Activated naive CD4-positive, alpha-beta T cell treated with anti-CD3 and anti-CD28 coated beads for 36 hours (primary cell): Measurements from ENCODE around the gene IL2RA. TPM values are rescaled to one million over a fixed set of nuclear protein-coding genes. Genes with fewer than 3 reads are reported as not detected.
A peak's percentile ranks its signal among the peaks of the same experiment; 100 is the strongest.

Experiments
- CTCF ChIA-PET: fragments of 350-600 bp; sonication (Branson Sonifier 250); formaldehyde crosslinking; loops from one replicate; lab custom pipeline; 2021; ENCODE audit warnings: antibody characterized with exemption; lab: Charles Lee
- DNase-seq: peaks from one replicate; pipeline ENCODE4 v3.0.0-alpha.2; 2020
- H3K27ac Mint-ChIP-seq: one replicate; pipeline ENCODE4 v1.8.0; 2021; ENCODE audit warnings: mild to moderate bottlenecking, mixed read lengths
- H3K27me3 Mint-ChIP-seq: one replicate; pipeline ENCODE4 v1.8.0; 2021; ENCODE audit warnings: low read depth, mixed read lengths
- H3K36me3 Mint-ChIP-seq: one replicate; pipeline ENCODE4 v1.8.0; 2021; ENCODE audit warnings: low read depth, mixed read lengths
- H3K4me1 Mint-ChIP-seq: one replicate; pipeline ENCODE4 v1.8.0; 2021; ENCODE audit warnings: low read depth, mixed read lengths
- H3K4me3 Mint-ChIP-seq: one replicate; pipeline ENCODE4 v1.8.0; 2021; ENCODE audit warnings: mild to moderate bottlenecking, moderate library complexity, mixed read lengths
- H3K9me3 Mint-ChIP-seq: one replicate; pipeline ENCODE4 v1.8.0; 2021; ENCODE audit warnings: mixed read lengths
- intact Hi-C: fragments of 100-400 bp; cut with micrococcal nuclease; formaldehyde crosslinking; loops from one replicate; pipeline ENCODE4 v1.15.1; 2023
- total RNA-seq, 2 experiments: library from RNA; stranded (reverse); gene quantifications; one replicate each; pipeline ENCODE4 v1.2.3, GENCODE V29; 2021

The IL2RA gene
- total RNA-seq, 2 experiments from 2014 or later: 443 to 471 TPM

- peaks cover 79% of the 10 kb centered on the region for H3K36me3 Mint-ChIP-seq
- CTCF ChIA-PET: interaction anchor here (0.9 to 2.1 kb wide), 4 partner anchors 20 to 52 kb away, joined by 3 to 9 read pairs (median 6); no protein-coding TSS in a partner anchor
- DNase-seq: peak; percentile 1
- H3K9me3 Mint-ChIP-seq: peaks cover 10% of the 10 kb centered on the region
- H3K27me3 Mint-ChIP-seq: no peaks in the 10 kb centered on the region
- H3K4me1 Mint-ChIP-seq: peaks cover 64% of the 10 kb centered on the region
- H3K27ac Mint-ChIP-seq: peak overlapping the region; percentile 25
- H3K4me3 Mint-ChIP-seq: no peak overlapping the region
- intact Hi-C loops: no loop called here
Measured at GRCh38 chr10:6034371-6034770, 27.8 kb downstream of the IL2RA start.

- DNase-seq: no peak
- Mint-ChIP-seq H3K9me3 (peaks cover 10% of the 10 kb centered on the region), H3K4me3 (no peak overlapping the region), H3K27me3 (no peaks in the 10 kb centered on the region), H3K4me1 (peaks cover 60% of the 10 kb centered on the region), H3K27ac (peak overlapping the region; percentile 25), H3K36me3 (peaks cover 77% of the 10 kb centered on the region)
- CTCF ChIA-PET: interaction anchor here (1.4 to 2.1 kb wide), 3 partner anchors 19 to 53 kb away, joined by 3 to 9 read pairs (median 8); no protein-coding TSS in a partner anchor
- intact Hi-C loops: no loop called here
Measured at GRCh38 chr10:6033954-6034353, 28.2 kb downstream of the IL2RA start.

GRCh38 chr10:6030940-6031339, 31.2 kb downstream of the IL2RA start:
- Mint-ChIP-seq H3K4me1 (peaks cover 45% of the 10 kb centered on the region), H3K27me3 (no peaks in the 10 kb centered on the region), H3K36me3 (peaks cover 75% of the 10 kb centered on the region), H3K9me3 (peaks cover 10% of the 10 kb centered on the region), H3K27ac (no peak overlapping the region), H3K4me3 (no peak overlapping the region)
- intact Hi-C loops: no loop called here
- CTCF ChIA-PET: interaction anchor here (0.9 kb wide), 1 partner anchor 79 kb away, joined by 3 read pairs; no protein-coding TSS in a partner anchor
- no peak for DNase-seq

- Mint-ChIP-seq H3K9me3 (peaks cover 10% of the 10 kb centered on the region), H3K27me3 (no peaks in the 10 kb centered on the region), H3K36me3 (peaks cover 73% of the 10 kb centered on the region), H3K4me3 (no peak overlapping the region), H3K27ac (no peak overlapping the region), H3K4me1 (peaks cover 38% of the 10 kb centered on the region)
- DNase-seq: no peak
- CTCF ChIA-PET: interaction anchor here (0.9 kb wide), 1 partner anchor 78 kb away, joined by 3 read pairs; no protein-coding TSS in a partner anchor
- intact Hi-C loops: no loop called here
Measured at GRCh38 chr10:6030217-6030616, 31.9 kb downstream of the IL2RA start.

GRCh38 chr10:6027929-6028328, 34.2 kb downstream of the IL2RA start:
- CTCF ChIA-PET: interaction anchor here (0.7 to 1.3 kb wide), 3 partner anchors 10 to 59 kb away, joined by 4 to 6 read pairs (median 4); no protein-coding TSS in a partner anchor
- H3K27ac Mint-ChIP-seq: peak overlapping the region; percentile 61
- H3K9me3 Mint-ChIP-seq: peaks cover 10% of the 10 kb centered on the region
- peaks cover 79% of the 10 kb centered on the region for H3K36me3 Mint-ChIP-seq
- no peaks in the 10 kb centered on the region for H3K27me3 Mint-ChIP-seq
- H3K4me1 Mint-ChIP-seq: peaks cover 26% of the 10 kb centered on the region
- intact Hi-C loops: no loop called here
- no peak overlapping the region for H3K4me3 Mint-ChIP-seq
- peak; percentile 5 for DNase-seq

DNA sequence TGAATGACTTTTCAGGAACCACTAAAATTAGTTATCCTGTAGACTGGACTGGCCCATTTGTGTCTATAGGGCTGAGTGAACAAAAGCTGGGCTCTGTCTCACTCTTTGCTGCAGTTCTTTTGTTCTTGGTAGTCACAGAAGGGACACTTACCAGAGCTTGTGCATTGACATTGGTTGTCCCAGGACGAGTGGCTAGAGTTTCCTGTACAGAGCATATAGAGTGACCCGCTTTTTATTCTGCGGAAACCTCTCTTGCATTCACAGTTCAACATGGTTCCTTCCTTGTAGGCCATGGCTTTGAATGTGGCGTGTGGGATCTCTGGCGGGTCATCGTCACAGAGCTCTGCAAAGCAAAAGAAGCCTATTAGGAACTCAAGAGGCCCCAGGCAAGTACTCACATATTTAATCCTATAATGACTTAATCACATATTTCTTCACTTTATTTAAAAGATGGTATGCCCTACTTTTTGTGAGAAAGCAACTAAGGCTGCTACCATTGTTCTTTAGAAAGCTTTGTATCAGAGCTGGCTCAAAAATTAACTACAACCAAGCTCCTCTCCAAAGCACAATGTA, 36.4 kb downstream of the IL2RA start:
- intact Hi-C loops: no loop called here
- Mint-ChIP-seq H3K27me3 (no peaks in the 10 kb centered on the region), H3K9me3 (peaks cover 6% of the 10 kb centered on the region), H3K4me1 (peaks cover 26% of the 10 kb centered on the region), H3K4me3 (no peak overlapping the region), H3K27ac (no peak overlapping the region), H3K36me3 (peaks cover 87% of the 10 kb centered on the region)
- peak; percentile 4 for DNase-seq
- CTCF ChIA-PET: interaction anchor here (0.8 kb wide), 1 partner anchor 25 kb away, joined by 3 read pairs; no protein-coding TSS in a partner anchor

GRCh38 chr10:6024334-6024682, 37.9 kb downstream of the IL2RA start:
- Mint-ChIP-seq H3K27ac (peak overlapping the region; percentile 12), H3K9me3 (no peaks in the 10 kb centered on the region), H3K27me3 (no peaks in the 10 kb centered on the region), H3K4me3 (no peak overlapping the region), H3K36me3 (peaks cover 92% of the 10 kb centered on the region), H3K4me1 (peaks cover 23% of the 10 kb centered on the region)
- CTCF ChIA-PET: no interaction called here
- peak; percentile 4 for DNase-seq
- intact Hi-C loops: no loop called here

GRCh38 chr10:6023661-6024333, 38.4 kb downstream of the IL2RA start:
- CTCF ChIA-PET: no interaction called here

DNA sequence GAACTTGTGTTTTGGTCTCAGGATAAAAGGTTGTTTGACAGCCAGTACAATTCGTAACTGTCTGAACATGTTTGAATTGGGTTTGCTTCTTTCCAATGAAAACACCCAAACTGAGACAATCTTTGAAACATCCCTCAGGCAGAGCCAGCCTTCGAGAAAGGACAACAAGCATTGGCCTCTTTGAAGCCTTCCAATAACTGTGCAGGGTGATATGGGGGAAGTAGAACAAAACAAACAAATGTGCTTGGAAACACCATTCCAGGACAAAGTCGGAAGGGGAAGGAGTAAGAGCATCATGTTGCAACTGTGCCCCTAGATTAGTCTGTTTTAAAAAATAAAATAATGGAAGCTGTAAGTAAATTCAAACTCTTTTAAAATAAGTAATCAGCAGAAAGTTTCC, 39.5 kb downstream of the IL2RA start:
- no peak for DNase-seq
- peaks cover 93% of the 10 kb centered on the region for H3K36me3 Mint-ChIP-seq

More at GRCh38 chr10:6023661-6024333, 38.4 kb downstream of the IL2RA start:
- Mint-ChIP-seq H3K4me1 (peaks cover 28% of the 10 kb centered on the region), H3K27me3 (no peaks in the 10 kb centered on the region), H3K9me3 (no peaks in the 10 kb centered on the region), H3K36me3 (peaks cover 95% of the 10 kb centered on the region), H3K4me3 (no peak overlapping the region), H3K27ac (peak overlapping the region; percentile 12)
- peak; percentile 3 for DNase-seq
- intact Hi-C loops: no loop called here

DNA sequence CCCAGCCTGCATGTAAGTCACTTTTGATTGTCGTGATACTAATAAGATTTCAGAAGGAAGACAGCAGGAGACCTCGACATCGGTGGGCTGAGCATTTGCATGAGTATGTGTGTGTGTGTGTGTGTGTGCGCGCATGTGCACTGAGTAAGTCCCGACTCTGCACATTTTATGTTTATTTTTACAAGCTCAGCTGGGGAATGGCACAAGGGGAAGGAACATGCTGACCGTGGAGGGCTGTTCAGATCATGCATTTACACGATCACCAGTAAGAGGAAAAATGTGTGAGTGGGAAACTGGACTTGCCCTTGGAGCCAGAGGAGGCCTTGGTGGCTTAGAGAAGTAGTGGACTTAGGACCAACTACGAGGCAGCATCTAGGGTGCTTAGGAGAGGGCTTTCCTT, 41.3 kb downstream of the IL2RA start:
- intact Hi-C loops: no loop called here
- DNase-seq: no peak
- H3K36me3 Mint-ChIP-seq: peaks cover 90% of the 10 kb centered on the region
- H3K27me3 Mint-ChIP-seq: no peaks in the 10 kb centered on the region
- no peak overlapping the region for H3K4me3 Mint-ChIP-seq
- H3K4me1 Mint-ChIP-seq: peaks cover 31% of the 10 kb centered on the region
- CTCF ChIA-PET: no interaction called here
- peak overlapping the region; percentile 65 for H3K27ac Mint-ChIP-seq
- no peaks in the 10 kb centered on the region for H3K9me3 Mint-ChIP-seq

More for the DNA sequence above, 39.5 kb downstream of the IL2RA start:
- CTCF ChIA-PET: no interaction called here
- H3K27me3 Mint-ChIP-seq: no peaks in the 10 kb centered on the region
- no peak overlapping the region for H3K4me3 Mint-ChIP-seq
- peaks cover 26% of the 10 kb centered on the region for H3K4me1 Mint-ChIP-seq
- intact Hi-C loops: no loop called here
- peak overlapping the region; percentile 11 for H3K27ac Mint-ChIP-seq
- H3K9me3 Mint-ChIP-seq: no peaks in the 10 kb centered on the region

DNA sequence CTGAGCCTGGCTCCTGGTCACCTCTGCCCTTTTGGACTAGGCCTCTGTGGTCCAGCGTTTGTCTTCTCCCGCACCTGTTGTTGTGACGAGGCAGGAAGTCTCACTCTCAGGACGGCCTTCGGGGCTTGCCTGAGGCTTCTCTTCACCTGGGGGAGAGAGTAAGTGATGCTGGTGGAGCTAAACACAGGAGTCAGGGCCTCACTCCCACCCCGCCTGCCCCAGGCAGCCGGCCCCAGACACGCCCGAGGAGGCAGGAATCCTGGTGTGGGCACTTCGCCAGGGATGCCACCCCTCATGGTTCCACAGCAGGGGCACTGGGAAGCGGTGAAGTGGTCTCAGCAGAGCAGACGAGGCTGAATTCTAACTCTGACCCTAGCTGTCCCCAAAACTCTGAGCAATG, 42.4 kb downstream of the IL2RA start:
- H3K4me1 Mint-ChIP-seq: peaks cover 41% of the 10 kb centered on the region
- H3K9me3 Mint-ChIP-seq: no peaks in the 10 kb centered on the region
- no peak overlapping the region for H3K4me3 Mint-ChIP-seq
- peaks cover 91% of the 10 kb centered on the region for H3K36me3 Mint-ChIP-seq
- CTCF ChIA-PET: interaction anchor here (0.6 kb wide), 1 partner anchor 61 kb away, joined by 7 read pairs; no protein-coding TSS in a partner anchor
- H3K27me3 Mint-ChIP-seq: no peaks in the 10 kb centered on the region
- no peak for DNase-seq
- no peak overlapping the region for H3K27ac Mint-ChIP-seq
- intact Hi-C loops: no loop called here

- H3K4me1 Mint-ChIP-seq: peaks cover 47% of the 10 kb centered on the region
- H3K27me3 Mint-ChIP-seq: no peaks in the 10 kb centered on the region
- H3K36me3 Mint-ChIP-seq: peaks cover 91% of the 10 kb centered on the region
- H3K9me3 Mint-ChIP-seq: no peaks in the 10 kb centered on the region
- H3K27ac Mint-ChIP-seq: peak overlapping the region; percentile 25
- no peak for DNase-seq
- CTCF ChIA-PET: no interaction called here
- intact Hi-C loops: no loop called here
- H3K4me3 Mint-ChIP-seq: no peak overlapping the region
Measured at GRCh38 chr10:6019010-6019782, 43.0 kb downstream of the IL2RA start.
